LNCAP (cell line): ENCODE measurements around the gene RASGRP1.

Experiments used
- CTCF ChIP-seq: fragments of 450-650 bp; IDR thresholded peaks from 2 replicates; pipeline ENCODE4 v1.5.1; 2017; ENCODE audit warnings: mild to moderate bottlenecking

The RASGRP1 gene

GRCh38 chr15:38533926-38534325 lies 30.7 kb downstream of the RASGRP1 start:
- no peak for TF ChIP-seq CTCF

DNA sequence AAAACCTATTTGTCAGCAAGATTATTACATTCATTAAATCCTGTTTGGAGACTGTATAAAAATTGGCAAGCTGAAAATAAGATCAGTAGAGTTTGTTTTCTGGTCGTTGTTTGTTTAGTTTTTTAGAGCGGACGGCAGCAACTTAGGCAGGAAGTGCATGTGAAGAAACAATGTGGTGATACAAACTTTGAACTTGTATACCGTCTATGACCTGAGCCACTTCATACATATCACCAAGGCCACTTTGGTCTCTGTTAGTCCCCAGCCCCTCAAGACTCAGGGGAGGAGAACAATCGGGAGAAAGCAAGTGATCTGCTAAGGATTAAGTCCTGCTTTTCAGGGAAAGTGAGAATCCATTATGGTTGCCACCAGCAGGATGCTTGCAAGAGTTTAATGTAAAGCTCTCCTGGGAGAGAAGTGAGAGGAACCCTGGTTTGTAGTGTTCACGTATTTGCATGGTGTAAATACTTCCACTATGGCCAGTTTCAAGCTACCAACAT lies 31.1 kb downstream of the RASGRP1 start:
- no peak for TF ChIP-seq CTCF

GRCh38 chr15:38532728-38533127 lies 31.9 kb downstream of the RASGRP1 start:
- no peak for TF ChIP-seq CTCF

DNA sequence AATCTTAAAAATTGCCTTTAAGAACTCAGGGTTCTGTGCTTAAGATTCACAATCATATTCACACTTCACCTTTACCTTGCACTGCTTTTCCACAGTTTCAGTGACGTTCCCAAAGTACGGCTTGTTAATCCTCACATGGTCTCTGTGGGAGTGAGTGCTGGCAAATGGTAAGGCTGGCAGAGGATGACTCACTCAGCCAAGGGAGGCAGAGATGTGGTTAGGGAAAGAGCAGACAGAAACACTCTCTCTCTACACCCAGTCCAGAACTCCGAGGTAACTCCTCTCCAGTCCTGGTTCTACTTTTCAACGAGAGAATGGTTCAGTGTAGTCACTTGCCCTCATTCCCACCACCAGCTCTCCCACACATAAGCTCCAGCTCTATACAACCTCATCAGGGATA lies 33.1 kb downstream of the RASGRP1 start:
- TF ChIP-seq CTCF: no peak

- TF ChIP-seq CTCF: no peak
These were observed 34.5 kb downstream of the RASGRP1 start for GRCh38 chr15:38530113-38530512.

GRCh38 chr15:38528294-38528693 lies 36.3 kb downstream of the RASGRP1 start:
- TF ChIP-seq CTCF: no peak

- TF ChIP-seq CTCF: no peak
These were observed 38.5 kb downstream of the RASGRP1 start for GRCh38 chr15:38526158-38526557.

DNA sequence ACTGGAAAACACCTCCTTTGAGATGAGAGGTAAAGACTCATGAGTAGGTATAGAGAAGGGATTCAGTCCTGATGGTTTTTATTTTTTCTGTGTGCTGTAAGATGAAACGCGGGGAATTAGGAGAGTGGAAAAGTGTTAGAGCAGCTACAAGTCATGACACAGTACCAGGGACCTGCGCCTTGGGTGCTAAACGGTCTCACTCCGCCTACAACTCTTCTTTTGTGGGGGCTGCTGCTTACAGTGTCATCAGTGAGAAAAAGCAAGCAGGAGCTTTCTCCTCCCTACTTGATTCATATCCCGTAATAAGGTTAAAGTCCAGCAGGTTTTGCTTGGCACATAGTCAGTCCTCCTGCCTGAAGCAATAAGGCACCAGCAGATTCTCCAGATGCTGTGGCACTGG lies 39.1 kb downstream of the RASGRP1 start:
- TF ChIP-seq CTCF: no peak
